ENCODE results near the gene DGKH.

DNA sequence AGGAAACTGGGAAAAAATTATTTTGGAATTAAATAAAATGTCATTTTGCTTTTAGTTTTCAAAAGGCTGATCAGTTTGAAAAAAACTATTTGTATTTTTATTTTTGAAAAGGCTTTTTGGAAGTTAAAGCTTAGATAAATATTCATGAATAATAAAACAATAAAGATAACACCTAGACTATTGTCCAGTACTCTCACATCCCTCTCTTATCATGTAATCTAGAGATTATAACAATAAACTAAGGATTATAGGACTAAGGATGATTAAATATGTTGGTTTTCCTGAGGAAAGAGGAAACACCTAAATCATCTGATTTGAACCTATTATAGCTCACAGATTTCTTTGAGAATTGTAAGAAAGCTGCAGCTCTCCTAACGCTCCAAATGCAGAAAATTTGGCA, 142.1 kb downstream of the DGKH start:
- TF ChIP-seq, protein P1, sequence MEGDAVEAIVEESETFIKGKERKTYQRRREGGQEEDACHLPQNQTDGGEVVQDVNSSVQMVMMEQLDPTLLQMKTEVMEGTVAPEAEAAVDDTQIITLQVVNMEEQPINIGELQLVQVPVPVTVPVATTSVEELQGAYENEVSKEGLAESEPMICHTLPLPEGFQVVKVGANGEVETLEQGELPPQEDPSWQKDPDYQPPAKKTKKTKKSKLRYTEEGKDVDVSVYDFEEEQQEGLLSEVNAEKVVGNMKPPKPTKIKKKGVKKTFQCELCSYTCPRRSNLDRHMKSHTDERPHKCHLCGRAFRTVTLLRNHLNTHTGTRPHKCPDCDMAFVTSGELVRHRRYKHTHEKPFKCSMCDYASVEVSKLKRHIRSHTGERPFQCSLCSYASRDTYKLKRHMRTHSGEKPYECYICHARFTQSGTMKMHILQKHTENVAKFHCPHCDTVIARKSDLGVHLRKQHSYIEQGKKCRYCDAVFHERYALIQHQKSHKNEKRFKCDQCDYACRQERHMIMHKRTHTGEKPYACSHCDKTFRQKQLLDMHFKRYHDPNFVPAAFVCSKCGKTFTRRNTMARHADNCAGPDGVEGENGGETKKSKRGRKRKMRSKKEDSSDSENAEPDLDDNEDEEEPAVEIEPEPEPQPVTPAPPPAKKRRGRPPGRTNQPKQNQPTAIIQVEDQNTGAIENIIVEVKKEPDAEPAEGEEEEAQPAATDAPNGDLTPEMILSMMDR (IDR thresholded peaks at IDR 0.05): no peak
- TF ChIP-seq POLR2A (IDR thresholded peaks at IDR 0.05): no peak

All from breast epithelium (tissue), 3 donors.